PFSK-1 (cell line): Measurements from ENCODE around the gene AFAP1L2.

Experiments used
- FOXP2 ChIP-seq: optimal IDR thresholded peaks from 2 replicates; pipeline ENCODE3; 2011; ENCODE audit warnings: borderline replicate concordance, control low read depth, inconsistent platforms; ENCODE audit not compliant: insufficient read depth; ENCODE audit errors: extremely low read length, extremely low read depth
- POLR2AphosphoS5 ChIP-seq: IDR thresholded peaks from 2 replicates; pipeline ENCODE4 v1.6.1; 2012; ENCODE audit warnings: low read depth, mild to moderate bottlenecking, control low read depth, low read length, moderate library complexity
- SIN3A ChIP-seq: IDR thresholded peaks from 2 replicates; pipeline ENCODE4 v1.6.1; 2012; ENCODE audit warnings: mild to moderate bottlenecking, low read length, moderate library complexity, borderline replicate concordance; ENCODE audit not compliant: insufficient read depth
- TAF1 ChIP-seq: IDR thresholded peaks from 2 replicates; pipeline ENCODE4 v1.6.1; 2012; ENCODE audit warnings: low read length, control low read depth, borderline replicate concordance; ENCODE audit not compliant: insufficient read depth
- TF ChIP-seq, protein P1 (sequence below), 2 experiments: IDR thresholded peaks; 2 replicates each; pipeline versions ENCODE4 v1.6.1 to v1.8.0; 2011 to 2012; ENCODE audit warnings: low read depth in 2 of 2, low read length in 2 of 2, control low read depth in 1 of 2, inconsistent platforms in 1 of 2, mild to moderate bottlenecking in 1 of 2, moderate library complexity in 1 of 2; ENCODE audit not compliant: insufficient read depth in 1 of 2

AFAP1L2 gene

GRCh38 chr10:114276066-114276465 lies 128.2 kb downstream of the AFAP1L2 start:
- TF ChIP-seq POLR2AphosphoS5: no peak
- TF ChIP-seq TAF1: no peak
- TF ChIP-seq, protein P1, sequence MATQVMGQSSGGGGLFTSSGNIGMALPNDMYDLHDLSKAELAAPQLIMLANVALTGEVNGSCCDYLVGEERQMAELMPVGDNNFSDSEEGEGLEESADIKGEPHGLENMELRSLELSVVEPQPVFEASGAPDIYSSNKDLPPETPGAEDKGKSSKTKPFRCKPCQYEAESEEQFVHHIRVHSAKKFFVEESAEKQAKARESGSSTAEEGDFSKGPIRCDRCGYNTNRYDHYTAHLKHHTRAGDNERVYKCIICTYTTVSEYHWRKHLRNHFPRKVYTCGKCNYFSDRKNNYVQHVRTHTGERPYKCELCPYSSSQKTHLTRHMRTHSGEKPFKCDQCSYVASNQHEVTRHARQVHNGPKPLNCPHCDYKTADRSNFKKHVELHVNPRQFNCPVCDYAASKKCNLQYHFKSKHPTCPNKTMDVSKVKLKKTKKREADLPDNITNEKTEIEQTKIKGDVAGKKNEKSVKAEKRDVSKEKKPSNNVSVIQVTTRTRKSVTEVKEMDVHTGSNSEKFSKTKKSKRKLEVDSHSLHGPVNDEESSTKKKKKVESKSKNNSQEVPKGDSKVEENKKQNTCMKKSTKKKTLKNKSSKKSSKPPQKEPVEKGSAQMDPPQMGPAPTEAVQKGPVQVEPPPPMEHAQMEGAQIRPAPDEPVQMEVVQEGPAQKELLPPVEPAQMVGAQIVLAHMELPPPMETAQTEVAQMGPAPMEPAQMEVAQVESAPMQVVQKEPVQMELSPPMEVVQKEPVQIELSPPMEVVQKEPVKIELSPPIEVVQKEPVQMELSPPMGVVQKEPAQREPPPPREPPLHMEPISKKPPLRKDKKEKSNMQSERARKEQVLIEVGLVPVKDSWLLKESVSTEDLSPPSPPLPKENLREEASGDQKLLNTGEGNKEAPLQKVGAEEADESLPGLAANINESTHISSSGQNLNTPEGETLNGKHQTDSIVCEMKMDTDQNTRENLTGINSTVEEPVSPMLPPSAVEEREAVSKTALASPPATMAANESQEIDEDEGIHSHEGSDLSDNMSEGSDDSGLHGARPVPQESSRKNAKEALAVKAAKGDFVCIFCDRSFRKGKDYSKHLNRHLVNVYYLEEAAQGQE (IDR thresholded peaks at IDR 0.05; ENCODE audit: insufficient read depth in 1 of 2, low read depth in 2 of 2, low read length in 2 of 2): no peak

- TF ChIP-seq FOXP2 (no peak), TAF1 (no peak), SIN3A (no peak), POLR2AphosphoS5 (no peak)
- TF ChIP-seq, protein P1 (IDR thresholded peaks at IDR 0.05; ENCODE audit: insufficient read depth in 1 of 2, low read depth in 2 of 2, low read length in 2 of 2): no peak
Measured at GRCh38 chr10:114274616-114275453, 129.5 kb downstream of the AFAP1L2 start.

GRCh38 chr10:114273910-114274309 lies 130.4 kb downstream of the AFAP1L2 start:
- TF ChIP-seq, protein P1 (IDR thresholded peaks at IDR 0.05; ENCODE audit: insufficient read depth in 1 of 2, low read depth in 2 of 2, low read length in 2 of 2): no peak
- no peak for TF ChIP-seq TAF1
- no peak for TF ChIP-seq SIN3A
- TF ChIP-seq FOXP2: no peak
- no peak for TF ChIP-seq POLR2AphosphoS5

- TF ChIP-seq, protein P1 (IDR thresholded peaks at IDR 0.05; ENCODE audit: insufficient read depth in 1 of 2, low read depth in 2 of 2, low read length in 2 of 2): no peak
- TF ChIP-seq SIN3A: no peak
- TF ChIP-seq FOXP2: no peak
- no peak for TF ChIP-seq POLR2AphosphoS5
- no peak for TF ChIP-seq TAF1
Measured at GRCh38 chr10:114272696-114273095, 131.6 kb downstream of the AFAP1L2 start.

- TF ChIP-seq SIN3A (no peak), POLR2AphosphoS5 (no peak), FOXP2 (no peak), TAF1 (no peak)
- TF ChIP-seq, protein P1 (IDR thresholded peaks at IDR 0.05; ENCODE audit: insufficient read depth in 1 of 2, low read depth in 2 of 2, low read length in 2 of 2): no peak
Measured at GRCh38 chr10:114271779-114272167, 132.5 kb downstream of the AFAP1L2 start.
